ENCODE measurements around the gene EXOC1.
"Not testable (repeated sequence)": the region's sequence is repeated elsewhere in the genome, so short reads cannot be mapped to it uniquely, and the experiment has no call there.

The EXOC1 gene

GRCh38 chr4:55928846-55929245, 75.4 kb downstream of the EXOC1 start:
- H3K4me3 ChIP-seq (ENCODE audit: control insufficient read depth in 1 of 7, extremely low read depth in 1 of 7, insufficient read depth in 4 of 7, low read depth in 2 of 7, low read length in 6 of 7), result no peak overlapping the region
- H3K4me1 ChIP-seq (ENCODE audit: control extremely low read depth in 1 of 4, control insufficient read depth in 4 of 4, insufficient read depth in 4 of 4, low read length in 3 of 4), result peaks cover 9 to 26% (median 15%) of the 10 kb centered on the region in 4 experiments
- H3K36me3 ChIP-seq (ENCODE audit: control insufficient read depth in 4 of 4, insufficient read depth in 4 of 4, low read length in 3 of 4), result no peaks in the 10 kb centered on the region
- no peaks in the 10 kb centered on the region for H3K27me3 ChIP-seq (replicated peaks in 2 of 5; ENCODE audit: control insufficient read depth in 4 of 5, insufficient read depth in 5 of 5, low read length in 4 of 5)
- DNase-seq, result peak in 2 of 3 donors; percentile 15 to 18
- H3K27ac ChIP-seq (ENCODE audit: insufficient read depth in 1 of 2, low read depth in 1 of 2, low read length in 2 of 2, poor library complexity in 1 of 2, severe bottlenecking in 2 of 2), result no peak overlapping the region
- CTCF ChIA-PET, result interaction anchor here (3.3 kb wide), 1 partner anchor 19 kb away, joined by 17 read pairs; the partner anchor contains the start of gene CEP135
- POLR2A ChIA-PET, result no interaction called here
- WGBS (ENCODE audit: insufficient coverage), result no CpG with 5 or more reads among the region's 1 CpG
- peaks cover 0 to 5% (median 0%) of the 10 kb centered on the region in 5 experiments for H3K9me3 ChIP-seq (ENCODE audit: control extremely low read depth in 1 of 5, control insufficient read depth in 4 of 5, insufficient read depth in 2 of 5, low read depth in 1 of 5, low read length in 4 of 5)

GRCh38 chr4:55931043-55931442, 77.6 kb downstream of the EXOC1 start:
- Histone ChIP-seq H3K4me1 (ENCODE audit: control extremely low read depth in 1 of 4, control insufficient read depth in 4 of 4, insufficient read depth in 4 of 4, low read length in 3 of 4) (peaks cover 9 to 26% (median 15%) of the 10 kb centered on the region in 4 experiments), H3K4me3 (ENCODE audit: control insufficient read depth in 1 of 7, extremely low read depth in 1 of 7, insufficient read depth in 4 of 7, low read depth in 2 of 7, low read length in 6 of 7) (peak overlapping the region in 1 of 7 experiments; percentile 3), H3K9me3 (ENCODE audit: control extremely low read depth in 1 of 5, control insufficient read depth in 4 of 5, insufficient read depth in 2 of 5, low read depth in 1 of 5, low read length in 4 of 5) (peaks cover 0 to 9% (median 0%) of the 10 kb centered on the region in 5 experiments), H3K27me3 (replicated peaks in 2 of 5; ENCODE audit: control insufficient read depth in 4 of 5, insufficient read depth in 5 of 5, low read length in 4 of 5) (no peaks in the 10 kb centered on the region), H3K27ac (ENCODE audit: insufficient read depth in 1 of 2, low read depth in 1 of 2, low read length in 2 of 2, poor library complexity in 1 of 2, severe bottlenecking in 2 of 2) (peak overlapping the region in 1 of 2 experiments; percentile 50), H3K36me3 (ENCODE audit: control insufficient read depth in 4 of 4, insufficient read depth in 4 of 4, low read length in 3 of 4) (no peaks in the 10 kb centered on the region)
- 0% methylated on average over 1 of the region's 2 CpGs for WGBS (ENCODE audit: insufficient coverage)
- DNase-seq, result peak in 2 of 3 donors; percentile 19 to 28
- CTCF ChIA-PET, result interaction anchor here (0.8 to 3.3 kb wide), 7 partner anchors 10 to 48 kb away, joined by 3 to 17 read pairs (median 3); partner anchors contain the start of gene CEP135
- POLR2A ChIA-PET, result no interaction called here

- Histone ChIP-seq H3K36me3 (ENCODE audit: control insufficient read depth in 4 of 4, insufficient read depth in 4 of 4, low read length in 3 of 4) (peaks cover 0 to under 1% (median 0%) of the 10 kb centered on the region in 4 experiments), H3K4me1 (ENCODE audit: control extremely low read depth in 1 of 4, control insufficient read depth in 4 of 4, insufficient read depth in 4 of 4, low read length in 3 of 4) (peaks cover 9 to 26% (median 15%) of the 10 kb centered on the region in 4 experiments), H3K27ac (ENCODE audit: insufficient read depth in 1 of 2, low read depth in 1 of 2, low read length in 2 of 2, poor library complexity in 1 of 2, severe bottlenecking in 2 of 2) (no peak overlapping the region), H3K4me3 (ENCODE audit: control insufficient read depth in 1 of 7, extremely low read depth in 1 of 7, insufficient read depth in 4 of 7, low read depth in 2 of 7, low read length in 6 of 7) (no peak overlapping the region), H3K27me3 (replicated peaks in 2 of 5; ENCODE audit: control insufficient read depth in 4 of 5, insufficient read depth in 5 of 5, low read length in 4 of 5) (no peaks in the 10 kb centered on the region), H3K9me3 (ENCODE audit: control extremely low read depth in 1 of 5, control insufficient read depth in 4 of 5, insufficient read depth in 2 of 5, low read depth in 1 of 5, low read length in 4 of 5) (peaks cover 0 to 16% (median 0%) of the 10 kb centered on the region in 5 experiments)
- 100% methylated on average over 1 of the region's 3 CpGs for whole genome bisulfite sequencing (ENCODE audit: insufficient coverage)
- no peak for DNase-seq
- POLR2A ChIA-PET, result no interaction called here
- CTCF ChIA-PET, result interaction anchor here (0.8 to 3.0 kb wide), 6 partner anchors 9 to 49 kb away, joined by 3 to 8 read pairs (median 4); no protein-coding TSS in a partner anchor
Observed at GRCh38 chr4:55931833-55932232, 78.4 kb downstream of the EXOC1 start.

- peaks cover 9 to 26% (median 15%) of the 10 kb centered on the region in 4 experiments for H3K4me1 ChIP-seq (ENCODE audit: control extremely low read depth in 1 of 4, control insufficient read depth in 4 of 4, insufficient read depth in 4 of 4, low read length in 3 of 4)
- H3K36me3 ChIP-seq (ENCODE audit: control insufficient read depth in 4 of 4, insufficient read depth in 4 of 4, low read length in 3 of 4), result peaks cover 0 to 4% (median 2%) of the 10 kb centered on the region in 4 experiments
- H3K4me3 ChIP-seq (ENCODE audit: control insufficient read depth in 1 of 7, extremely low read depth in 1 of 7, insufficient read depth in 4 of 7, low read depth in 2 of 7, low read length in 6 of 7), result no peak overlapping the region
- WGBS (ENCODE audit: insufficient coverage), result 96% methylated on average over 3 of the region's 3 CpGs
- H3K27me3 ChIP-seq (replicated peaks in 2 of 5; ENCODE audit: control insufficient read depth in 4 of 5, insufficient read depth in 5 of 5, low read length in 4 of 5), result no peaks in the 10 kb centered on the region
- ChIA-PET POLR2A (interaction anchor here (1.0 kb wide), 1 partner anchor 16 kb away, joined by 3 read pairs; no protein-coding TSS in a partner anchor), CTCF (interaction anchor here (1.1 to 3.0 kb wide), 6 partner anchors 10 to 45 kb away, joined by 3 to 10 read pairs (median 4); no protein-coding TSS in a partner anchor)
- peaks cover 0 to 22% (median 3%) of the 10 kb centered on the region in 5 experiments for H3K9me3 ChIP-seq (ENCODE audit: control extremely low read depth in 1 of 5, control insufficient read depth in 4 of 5, insufficient read depth in 2 of 5, low read depth in 1 of 5, low read length in 4 of 5)
- DNase-seq, result no peak
- H3K27ac ChIP-seq (ENCODE audit: insufficient read depth in 1 of 2, low read depth in 1 of 2, low read length in 2 of 2, poor library complexity in 1 of 2, severe bottlenecking in 2 of 2), result no peak overlapping the region
Observed at GRCh38 chr4:55932511-55932910, 79.1 kb downstream of the EXOC1 start.

- Histone ChIP-seq H3K4me1 (ENCODE audit: control extremely low read depth in 1 of 4, control insufficient read depth in 4 of 4, insufficient read depth in 4 of 4, low read length in 3 of 4) (peaks cover 12 to 34% (median 20%) of the 10 kb centered on the region in 4 experiments), H3K9me3 (ENCODE audit: control extremely low read depth in 1 of 5, control insufficient read depth in 4 of 5, insufficient read depth in 2 of 5, low read depth in 1 of 5, low read length in 4 of 5) (peaks cover 0 to 22% (median 3%) of the 10 kb centered on the region in 5 experiments), H3K27me3 (replicated peaks in 2 of 5; ENCODE audit: control insufficient read depth in 4 of 5, insufficient read depth in 5 of 5, low read length in 4 of 5) (no peaks in the 10 kb centered on the region), H3K27ac (ENCODE audit: insufficient read depth in 1 of 2, low read depth in 1 of 2, low read length in 2 of 2, poor library complexity in 1 of 2, severe bottlenecking in 2 of 2) (no peak overlapping the region), H3K36me3 (ENCODE audit: control insufficient read depth in 4 of 4, insufficient read depth in 4 of 4, low read length in 3 of 4) (peaks cover 0 to 10% (median 4%) of the 10 kb centered on the region in 4 experiments), H3K4me3 (ENCODE audit: control insufficient read depth in 1 of 7, extremely low read depth in 1 of 7, insufficient read depth in 4 of 7, low read depth in 2 of 7, low read length in 6 of 7) (no peak overlapping the region)
- DNase-seq, result no peak
- WGBS (ENCODE audit: insufficient coverage), result 94% methylated on average over 2 of the region's 2 CpGs
- ChIA-PET POLR2A (interaction anchor here (0.6 kb wide), 1 partner anchor 1299 kb away, joined by 3 read pairs; no protein-coding TSS in a partner anchor), CTCF (interaction anchor here (0.7 to 3.0 kb wide), 4 partner anchors 9 to 43 kb away, joined by 3 to 10 read pairs (median 6); no protein-coding TSS in a partner anchor)
Observed at GRCh38 chr4:55933611-55934010, 80.2 kb downstream of the EXOC1 start.

GRCh38 chr4:55935907-55936306, 82.5 kb downstream of the EXOC1 start:
- not testable (repeated sequence) for DNase-seq; H3K36me3 ChIP-seq (ENCODE audit: control insufficient read depth in 4 of 4, insufficient read depth in 4 of 4, low read length in 3 of 4); H3K27me3 ChIP-seq (replicated peaks in 2 of 5; ENCODE audit: control insufficient read depth in 4 of 5, insufficient read depth in 5 of 5, low read length in 4 of 5); H3K27ac ChIP-seq (ENCODE audit: insufficient read depth in 1 of 2, low read depth in 1 of 2, low read length in 2 of 2, poor library complexity in 1 of 2, severe bottlenecking in 2 of 2); H3K4me3 ChIP-seq (ENCODE audit: control insufficient read depth in 1 of 7, extremely low read depth in 1 of 7, insufficient read depth in 4 of 7, low read depth in 2 of 7, low read length in 6 of 7)
- 96% methylated on average over 4 of the region's 6 CpGs for WGBS (ENCODE audit: insufficient coverage)
- peaks cover 0 to 21% (median 3%) of the 10 kb centered on the region in 5 experiments for H3K9me3 ChIP-seq (ENCODE audit: control extremely low read depth in 1 of 5, control insufficient read depth in 4 of 5, insufficient read depth in 2 of 5, low read depth in 1 of 5, low read length in 4 of 5)
- ChIA-PET CTCF (interaction anchor here (2.1 kb wide), 1 partner anchor 12 kb away, joined by 9 read pairs; the partner anchor contains the start of gene CEP135), POLR2A (interaction anchor here (0.6 kb wide), 1 partner anchor 57 kb away, joined by 3 read pairs; no protein-coding TSS in a partner anchor)
- H3K4me1 ChIP-seq (ENCODE audit: control extremely low read depth in 1 of 4, control insufficient read depth in 4 of 4, insufficient read depth in 4 of 4, low read length in 3 of 4), result peaks cover 12 to 28% (median 18%) of the 10 kb centered on the region in 4 experiments

- Histone ChIP-seq H3K27me3 (replicated peaks in 2 of 5; ENCODE audit: control insufficient read depth in 4 of 5, insufficient read depth in 5 of 5, low read length in 4 of 5) (no peaks in the 10 kb centered on the region), H3K9me3 (ENCODE audit: control extremely low read depth in 1 of 5, control insufficient read depth in 4 of 5, insufficient read depth in 2 of 5, low read depth in 1 of 5, low read length in 4 of 5) (peaks cover 0 to 21% (median 3%) of the 10 kb centered on the region in 5 experiments), H3K4me3 (ENCODE audit: control insufficient read depth in 1 of 7, extremely low read depth in 1 of 7, insufficient read depth in 4 of 7, low read depth in 2 of 7, low read length in 6 of 7) (no peak overlapping the region), H3K4me1 (ENCODE audit: control extremely low read depth in 1 of 4, control insufficient read depth in 4 of 4, insufficient read depth in 4 of 4, low read length in 3 of 4) (peaks cover 6 to 24% (median 13%) of the 10 kb centered on the region in 4 experiments), H3K27ac (ENCODE audit: insufficient read depth in 1 of 2, low read depth in 1 of 2, low read length in 2 of 2, poor library complexity in 1 of 2, severe bottlenecking in 2 of 2) (no peak overlapping the region), H3K36me3 (ENCODE audit: control insufficient read depth in 4 of 4, insufficient read depth in 4 of 4, low read length in 3 of 4) (peaks cover 0 to 10% (median 4%) of the 10 kb centered on the region in 4 experiments)
- no CpG with 5 or more reads among the region's 1 CpG for WGBS (ENCODE audit: insufficient coverage)
- peak; percentile 50 to 97 (median 94) for DNase-seq
- ChIA-PET CTCF (interaction anchor here (0.6 to 1.1 kb wide), 3 partner anchors 10 to 106 kb away, joined by 3 to 5 read pairs (median 3); partner anchors contain the start of gene CEP135), POLR2A (interaction anchor here (1.7 kb wide), 1 partner anchor 9 kb away, joined by 8 read pairs; the partner anchor contains the start of gene CEP135)
Observed at GRCh38 chr4:55938481-55938880, 85.0 kb downstream of the EXOC1 start.

Measured in common myeloid progenitor, CD34-positive (primary cell).